HepG2 (cell line): ENCODE results near the gene ABCC5. TPM values are rescaled to one million over a fixed set of nuclear protein-coding genes. Genes with fewer than 3 reads are reported as not detected.

Experiments
- ATF7 ChIP-seq, 2 experiments: fragments of 450-650 bp in 1 of 2; sonication (generic) in 1 of 2; formaldehyde crosslinking in 1 of 2; IDR thresholded peaks; 2 replicates each; pipeline versions ENCODE4 v1.4.0 to v1.6.1; 2016 to 2020; ENCODE audit warnings: antibody characterized with exemption in 1 of 2, mild to moderate bottlenecking in 1 of 2, missing genetic modification reagents in 1 of 2
- BATF2 ChIP-seq: sonication (generic); formaldehyde crosslinking; IDR thresholded peaks from 2 replicates; pipeline ENCODE4 v1.8.0; 2022; ENCODE audit warnings: mild to moderate bottlenecking, missing genetic modification reagents, moderate library complexity
- CENPBD1 ChIP-seq: sonication (generic); formaldehyde crosslinking; IDR thresholded peaks from 2 replicates; pipeline ENCODE4 v1.8.0; 2022; ENCODE audit warnings: missing genetic modification reagents, low read depth, mild to moderate bottlenecking, borderline replicate concordance
- FOXP4 ChIP-seq: sonication (generic); formaldehyde crosslinking; IDR thresholded peaks from 2 replicates; pipeline ENCODE4 v1.4.0; 2020; ENCODE audit warnings: missing genetic modification reagents
- ZBTB7A ChIP-seq: sonication (generic); formaldehyde crosslinking; IDR thresholded peaks from 2 replicates; pipeline ENCODE4 v1.8.0; 2022; ENCODE audit warnings: mild to moderate bottlenecking, missing genetic modification reagents
- ZNF121 ChIP-seq: sonication (generic); formaldehyde crosslinking; IDR thresholded peaks from 2 replicates; pipeline ENCODE4 v1.5.0; 2020; ENCODE audit warnings: mild to moderate bottlenecking, missing genetic modification reagents
- ZNF280B ChIP-seq: sonication (generic); formaldehyde crosslinking; IDR thresholded peaks from 2 replicates; pipeline ENCODE4 v1.5.0; 2020; ENCODE audit warnings: missing genetic modification reagents, mild to moderate bottlenecking, borderline replicate concordance
- ZNF280D ChIP-seq: sonication (generic); formaldehyde crosslinking; IDR thresholded peaks from 2 replicates; pipeline ENCODE4 v1.5.1; 2020; ENCODE audit warnings: mild to moderate bottlenecking, missing genetic modification reagents
- ZNF407 ChIP-seq: sonication (generic); formaldehyde crosslinking; IDR thresholded peaks from one replicate; pipeline ENCODE4 v1.5.1; 2020; ENCODE audit warnings: mild to moderate bottlenecking, missing genetic modification reagents; ENCODE audit errors: not compliant biosample characterization
- ZNF564 ChIP-seq: sonication (generic); formaldehyde crosslinking; IDR thresholded peaks from 2 replicates; pipeline ENCODE4 v1.8.1; 2023; ENCODE audit warnings: mild to moderate bottlenecking, missing genetic modification reagents
- polyA plus RNA-seq, 8 experiments: library from polyadenylated mRNA; depleted of rRNA in 3 of 8; stranded (reverse) in 7 of 8; unstranded in 1 of 8; fragments of >200 nt; fragmentation: Illumina TruSeq in 4 of 8; extraction: Trizol in 4 of 8; gene quantifications; 2 replicates each; pipeline versions ENCODE4 v1.2.1 to v1.2.3, GENCODE V29; 2011 to 2016; ENCODE audit warnings: low read depth in 4 of 8, missing spikeins in 1 of 8, mixed read lengths in 1 of 8; ENCODE audit not compliant: insufficient read depth in 1 of 8
- total RNA-seq, 5 experiments: library from RNA; depleted of rRNA; stranded (reverse); fragments of >200 nt; fragmentation: Illumina TruSeq; extraction: Trizol; gene quantifications; 2 replicates each; pipeline ENCODE4 v1.2.3, GENCODE V29; 2016; ENCODE audit warnings: low read depth in 1 of 5

Gene ABCC5
- total and polyA plus RNA-seq, 2 of the 13 experiments (the other 11 are each of a cell fraction or from before 2014, with no cell fraction given) = 12.5 to 12.7 TPM

GRCh38 chr3:184016811-184017671, 643 bp downstream of the ABCC5 start (continued):
- TF ChIP-seq ZNF280D (CRISPR knock-in tag) (no peak), FOXP4 (CRISPR knock-in tag) (no peak), ZNF407 (peak; percentile 1), ZNF121 (CRISPR knock-in tag) (peak; percentile 100), CENPBD1 (CRISPR knock-in tag) (no peak), ZNF280B (CRISPR knock-in tag) (no peak), BATF2 (CRISPR knock-in tag) (no peak), ZBTB7A (CRISPR knock-in tag) (no peak), ATF7 (IDR thresholded peaks at IDR 0.05) (no peak), ATF7 (CRISPR knock-in tag; IDR thresholded peaks at IDR 0.05) (no peak), ZNF564 (CRISPR knock-in tag) (no peak)
